Natural killer cell treated with Interleukin-12 subunit alpha and Interleukin-12 subunit beta and Interleukin-15 and Interleukin-18, amount 100 ng/mL, for 72 hours (primary cell): ENCODE measurements around the gene MED26. TPM values are rescaled to one million over a fixed set of nuclear protein-coding genes. Genes with fewer than 3 reads are reported as not detected.

Experiments used
- ATAC-seq, 2 donors: fragments of 150-1000 bp; cut with Tn5 transposase in 1 of 2; sonication (Bioruptor Pico), chemical (Tn5 transposase) in 1 of 2; 2 replicates each; pipeline ENCODE4 v1.10.0; 2021
- DNase-seq: peaks from one replicate; pipeline ENCODE4 v3.0.0; 2022; ENCODE audit warnings: low spot score
- H3K27ac Mint-ChIP-seq, 2 donors: 1 replicate in 1 of 2; 2 replicates in 1 of 2; pipeline ENCODE4 v1.8.0; 2022; ENCODE audit warnings: mixed read lengths in 2 of 2, mild to moderate bottlenecking in 1 of 2, moderate library complexity in 1 of 2
- H3K27me3 Mint-ChIP-seq, 2 donors: 1 replicate in 1 of 2; 2 replicates in 1 of 2; pipeline ENCODE4 v1.8.0; 2022; ENCODE audit warnings: mixed read lengths in 2 of 2
- H3K36me3 Mint-ChIP-seq: one replicate; pipeline ENCODE4 v1.8.0; 2022; ENCODE audit warnings: mixed read lengths
- H3K4me1 Mint-ChIP-seq, 2 donors: 1 replicate in 1 of 2; 2 replicates in 1 of 2; pipeline ENCODE4 v1.8.0; 2022; ENCODE audit warnings: low read depth in 2 of 2, mixed read lengths in 2 of 2, mild to moderate bottlenecking in 1 of 2
- H3K4me3 Mint-ChIP-seq: one replicate; pipeline ENCODE4 v1.8.0; 2022; ENCODE audit warnings: mixed read lengths
- H3K9me3 Mint-ChIP-seq: 2 replicates; pipeline ENCODE4 v1.8.0; 2022; ENCODE audit warnings: mixed read lengths
- total RNA-seq, 2 donors: library from RNA; stranded (reverse); gene quantifications; one replicate each; pipeline ENCODE4 v1.2.3, GENCODE V29; 2022

The MED26 gene
- total RNA-seq, 2 donors from 2014 or later: 15.5 to 28.1 TPM

DNA sequence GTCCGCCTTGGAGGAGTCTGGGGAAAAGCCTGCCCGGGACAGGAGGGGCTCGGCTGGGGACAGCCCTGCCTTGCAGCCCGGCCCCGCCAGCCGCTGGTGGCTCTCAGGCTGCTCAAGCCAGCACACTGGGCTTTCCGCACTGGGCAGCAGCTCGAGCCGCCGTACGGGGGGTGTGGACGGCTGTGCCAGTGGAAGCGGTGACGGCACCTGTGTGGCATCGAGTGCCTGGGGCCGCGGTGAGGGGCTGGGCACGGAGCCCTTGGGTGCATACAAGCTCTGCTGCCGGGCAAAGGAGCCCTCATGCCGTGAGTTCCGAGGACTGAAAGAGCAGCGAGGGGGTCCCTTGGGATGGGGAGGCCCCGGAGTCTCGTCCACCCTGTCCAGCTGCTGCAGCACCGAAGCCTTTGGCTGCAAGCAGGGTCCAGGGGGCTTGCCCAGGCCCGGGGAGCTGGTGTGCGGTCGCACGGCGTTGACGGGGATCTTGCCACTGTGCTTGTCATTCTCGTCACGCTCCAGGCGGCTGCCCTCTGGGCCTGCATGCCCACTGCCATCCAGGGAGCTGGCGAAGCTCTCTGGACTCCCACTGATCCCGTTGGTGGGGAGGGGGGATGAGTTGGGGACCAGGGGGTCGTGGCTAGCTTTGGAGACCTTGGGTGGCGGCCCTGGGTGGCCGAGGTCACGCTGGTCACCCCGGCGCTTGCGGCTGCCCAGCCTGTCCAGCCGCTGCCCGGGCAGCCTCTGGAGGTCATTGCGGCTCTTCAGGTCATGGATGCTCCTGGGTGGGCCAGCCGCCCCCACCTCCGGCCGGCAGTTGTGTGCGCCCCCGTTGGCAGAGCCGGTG lies 51.1 kb downstream of the MED26 start:
- H3K36me3 Mint-ChIP-seq: no peaks in the 10 kb centered on the region
- H3K27ac Mint-ChIP-seq: no peak overlapping the region
- peaks cover 37 to 40% of the 10 kb centered on the region in 2 donors for H3K4me1 Mint-ChIP-seq
- no peak overlapping the region for H3K4me3 Mint-ChIP-seq
- no peak for DNase-seq
- H3K9me3 Mint-ChIP-seq: no peaks in the 10 kb centered on the region
- no peak for ATAC-seq
- no peaks in the 10 kb centered on the region for H3K27me3 Mint-ChIP-seq

DNA sequence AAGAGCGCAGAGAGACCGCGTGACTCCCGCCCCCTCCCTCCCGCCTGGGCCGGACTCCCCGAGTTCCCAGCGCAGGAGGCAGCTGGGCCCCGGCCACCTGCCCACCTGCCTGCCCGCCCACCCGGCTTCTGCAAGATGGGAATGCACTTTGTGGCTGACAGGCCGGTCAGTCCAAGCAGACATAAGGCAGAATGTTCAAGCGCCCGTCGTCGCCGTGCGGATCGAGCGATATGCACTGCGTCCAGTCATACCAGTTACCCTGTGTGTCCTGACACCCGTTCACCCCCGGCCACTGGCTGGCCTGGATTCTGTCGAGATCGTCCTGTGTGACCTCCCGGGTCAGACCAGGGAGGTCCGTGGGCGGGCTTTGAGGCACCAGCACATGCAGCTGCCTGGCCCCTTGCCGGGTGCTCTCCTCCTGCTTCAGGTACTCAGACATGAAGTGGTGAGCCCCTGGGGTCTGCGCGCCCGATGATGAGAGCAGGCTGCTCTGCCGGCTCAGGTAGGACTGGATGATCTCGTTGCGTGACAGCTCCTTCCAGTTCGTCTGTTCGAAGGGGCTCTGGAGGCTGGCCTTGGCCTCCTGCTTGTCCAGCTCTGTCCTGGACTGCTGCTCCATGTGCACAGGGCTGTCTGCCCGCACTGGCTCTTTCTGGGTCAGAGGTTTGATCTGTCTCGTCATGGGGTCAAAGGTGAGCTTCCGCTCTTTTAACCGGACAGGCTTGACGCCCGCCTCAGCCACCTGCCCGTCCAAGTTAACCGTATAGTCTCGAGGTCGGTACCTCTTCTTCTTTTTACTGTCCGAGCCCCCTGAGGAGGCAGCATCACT lies 51.9 kb downstream of the MED26 start:
- peaks cover 42 to 45% of the 10 kb centered on the region in 2 donors for H3K4me1 Mint-ChIP-seq
- H3K36me3 Mint-ChIP-seq: no peaks in the 10 kb centered on the region
- no peak overlapping the region for H3K27ac Mint-ChIP-seq
- no peak overlapping the region for H3K4me3 Mint-ChIP-seq
- no peaks in the 10 kb centered on the region for H3K9me3 Mint-ChIP-seq
- DNase-seq: no peak
- no peak for ATAC-seq
- H3K27me3 Mint-ChIP-seq: no peaks in the 10 kb centered on the region

DNA sequence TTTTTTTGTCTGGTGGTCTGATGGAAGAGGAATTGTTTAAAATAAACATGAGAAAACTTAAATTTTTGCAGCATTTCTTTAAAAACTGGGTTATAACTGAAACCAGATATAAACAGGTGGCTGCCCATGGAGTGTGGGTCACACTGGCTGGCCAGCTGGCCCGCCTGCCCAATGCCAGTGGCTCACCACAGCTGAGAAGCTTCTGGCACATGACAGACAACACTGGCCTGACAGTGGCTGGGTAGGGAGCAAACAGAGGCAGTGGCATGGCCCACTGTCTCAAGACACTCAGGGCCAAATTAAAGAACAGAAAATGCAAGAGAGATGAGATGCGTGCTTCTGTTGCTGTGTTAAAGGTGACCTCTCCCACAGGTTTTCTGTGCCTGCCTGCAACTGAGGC lies 52.7 kb downstream of the MED26 start:
- no peaks in the 10 kb centered on the region for H3K9me3 Mint-ChIP-seq
- H3K36me3 Mint-ChIP-seq: no peaks in the 10 kb centered on the region
- DNase-seq (no peak), ATAC-seq (no peak)
- H3K4me3 Mint-ChIP-seq: no peak overlapping the region
- no peak overlapping the region for H3K27ac Mint-ChIP-seq
- no peaks in the 10 kb centered on the region for H3K27me3 Mint-ChIP-seq
- peaks cover 44 to 48% of the 10 kb centered on the region in 2 donors for H3K4me1 Mint-ChIP-seq

DNA sequence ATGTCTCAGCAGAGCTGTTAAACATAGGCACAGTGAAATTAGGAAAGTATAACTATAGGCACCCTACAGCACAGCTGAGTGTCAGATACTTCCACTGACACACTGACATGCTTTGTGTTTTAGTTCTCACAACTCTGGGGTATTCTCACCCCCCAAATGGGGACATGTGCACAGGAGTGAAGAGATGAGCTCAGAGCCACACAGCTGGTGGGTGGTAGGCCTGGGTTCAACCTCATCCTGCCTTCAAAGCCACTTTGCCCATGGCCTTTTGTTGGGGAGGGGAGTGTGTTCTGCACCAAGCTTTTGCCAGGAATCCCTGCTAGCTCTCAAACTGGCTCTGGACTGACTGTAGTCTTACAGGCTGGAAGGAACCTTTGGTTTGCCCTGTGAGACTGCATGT lies 54.1 kb downstream of the MED26 start:
- ATAC-seq: no peak

DNA sequence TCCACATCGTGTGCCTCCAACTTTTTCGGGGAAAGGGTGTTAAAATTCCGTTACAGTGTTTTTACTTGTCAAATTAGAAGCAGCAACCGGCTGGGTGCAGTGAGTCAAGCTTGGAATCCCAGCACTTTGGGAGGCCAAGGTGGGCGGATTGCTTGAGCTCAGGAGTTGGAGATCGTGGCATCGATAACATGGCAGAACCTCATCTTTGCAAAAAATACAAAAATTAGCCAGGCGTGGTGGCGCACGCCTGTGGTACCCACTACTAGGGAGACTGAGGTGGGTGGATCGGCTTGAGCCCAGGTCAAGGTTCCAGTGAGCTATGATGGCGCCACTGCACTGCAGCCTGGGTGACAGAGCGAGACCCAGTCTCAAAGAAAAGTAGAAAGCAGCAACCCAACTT lies 54.7 kb downstream of the MED26 start:
- Mint-ChIP-seq H3K4me3 (peak overlapping the region; percentile 97), H3K9me3 (no peaks in the 10 kb centered on the region), H3K27me3 (no peaks in the 10 kb centered on the region), H3K36me3 (no peaks in the 10 kb centered on the region), H3K4me1 (peaks cover 34 to 35% of the 10 kb centered on the region in 2 donors), H3K27ac (peak overlapping the region; percentile 85 to 95)
- DNase-seq (no peak), ATAC-seq (no peak)

More for the DNA sequence above, 54.1 kb downstream of the MED26 start:
- peaks cover 37 to 39% of the 10 kb centered on the region in 2 donors for H3K4me1 Mint-ChIP-seq
- H3K27ac Mint-ChIP-seq: peak overlapping the region; percentile 42 to 70
- H3K27me3 Mint-ChIP-seq: no peaks in the 10 kb centered on the region
- no peaks in the 10 kb centered on the region for H3K36me3 Mint-ChIP-seq
- H3K9me3 Mint-ChIP-seq: no peaks in the 10 kb centered on the region
- DNase-seq: no peak
- H3K4me3 Mint-ChIP-seq: no peak overlapping the region

DNA sequence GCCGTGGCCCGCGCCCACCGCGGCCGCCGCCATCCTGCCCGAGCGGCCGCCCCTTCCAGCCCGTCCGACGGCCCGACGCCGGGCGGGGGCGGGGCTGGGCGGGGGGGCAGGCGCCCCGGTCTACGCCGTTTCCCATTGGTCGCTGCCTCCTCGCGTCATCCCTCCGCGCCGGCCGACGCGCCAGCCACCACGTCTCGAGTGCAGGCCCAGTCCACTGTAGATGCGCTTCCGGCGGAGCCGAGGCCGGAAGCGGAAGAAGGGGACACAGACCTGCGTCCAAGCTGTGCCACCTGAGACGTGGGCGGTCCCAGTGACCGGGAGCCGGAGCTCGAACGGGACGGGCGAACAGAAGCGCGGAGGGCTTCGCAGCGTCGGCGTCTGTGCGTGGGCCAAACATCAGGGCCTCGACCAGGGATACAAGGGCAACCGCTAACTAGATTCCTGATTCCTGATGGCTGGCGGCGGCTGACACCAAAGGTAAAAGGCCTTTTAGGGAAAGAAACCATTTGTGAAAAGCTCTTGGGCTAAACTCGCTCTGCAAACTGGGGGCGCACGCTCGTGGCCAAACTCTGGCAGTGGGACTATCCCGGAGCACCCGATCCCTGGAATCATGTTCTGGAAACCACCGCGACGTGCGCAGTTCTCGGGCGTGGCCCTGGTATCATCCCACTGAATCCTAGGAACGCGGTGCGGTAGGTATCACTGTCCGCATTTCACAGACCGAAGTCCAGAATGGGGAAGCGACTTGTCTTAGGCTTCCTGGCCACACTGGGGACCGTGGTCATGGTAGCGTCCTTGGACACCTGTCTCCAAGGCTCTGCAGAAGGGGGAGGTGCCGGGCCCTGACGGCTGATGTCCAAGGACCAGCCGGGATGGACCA lies 55.4 kb downstream of the MED26 start, which contains the start of gene SLC35E1:
Gene SLC35E1 (minus strand): TSS at position 84 of the 880 bp plus-strand sequence. CDS start 51 bp downstream, at position 33.
- peaks cover 34 to 35% of the 10 kb centered on the region in 2 donors for H3K4me1 Mint-ChIP-seq
- no peaks in the 10 kb centered on the region for H3K27me3 Mint-ChIP-seq
- ATAC-seq (peak; percentile 97 to 98), DNase-seq (peak; percentile 97)
- peak within 1 kb of the TSS; percentile 97 for H3K4me3 Mint-ChIP-seq
- H3K27ac Mint-ChIP-seq: peak within 1 kb of the TSS; percentile 85 to 95
- no peaks in the 10 kb centered on the region for H3K9me3 Mint-ChIP-seq
- no peaks in the 10 kb centered on the region for H3K36me3 Mint-ChIP-seq

DNA sequence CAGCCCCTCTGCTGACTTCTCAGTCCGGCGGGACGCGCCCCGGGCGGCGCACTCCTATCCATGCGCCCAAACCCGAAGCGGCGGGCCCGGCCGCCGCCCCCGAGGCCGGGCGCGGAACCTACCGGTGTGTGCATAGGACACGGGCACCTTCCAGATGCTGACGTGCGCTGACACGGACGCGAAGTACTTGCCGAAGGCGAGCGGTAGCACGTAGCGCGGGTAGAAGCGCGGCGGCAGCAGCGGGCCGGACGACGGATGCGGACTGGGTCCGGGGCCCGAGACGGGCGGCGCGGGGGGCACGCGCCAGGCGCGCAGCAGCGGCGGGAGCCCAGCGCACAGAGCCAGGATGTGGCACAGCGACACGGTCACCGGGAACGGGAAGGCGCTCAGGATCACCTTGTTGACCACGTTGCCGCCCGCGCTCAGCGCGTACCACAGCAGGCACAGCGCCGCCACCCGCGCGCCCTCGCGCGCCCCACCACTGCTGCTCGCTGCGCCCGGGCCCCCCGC lies 56.1 kb downstream of the MED26 start:
- Mint-ChIP-seq H3K27me3 (no peaks in the 10 kb centered on the region), H3K4me3 (peak overlapping the region; percentile 97), H3K9me3 (no peaks in the 10 kb centered on the region), H3K27ac (peak overlapping the region; percentile 85 to 95), H3K36me3 (peaks cover under 1% of the 10 kb centered on the region), H3K4me1 (peaks cover 34 to 36% of the 10 kb centered on the region in 2 donors)
- ATAC-seq (peak in 1 of 2 donors; percentile 51), DNase-seq (no peak)

DNA sequence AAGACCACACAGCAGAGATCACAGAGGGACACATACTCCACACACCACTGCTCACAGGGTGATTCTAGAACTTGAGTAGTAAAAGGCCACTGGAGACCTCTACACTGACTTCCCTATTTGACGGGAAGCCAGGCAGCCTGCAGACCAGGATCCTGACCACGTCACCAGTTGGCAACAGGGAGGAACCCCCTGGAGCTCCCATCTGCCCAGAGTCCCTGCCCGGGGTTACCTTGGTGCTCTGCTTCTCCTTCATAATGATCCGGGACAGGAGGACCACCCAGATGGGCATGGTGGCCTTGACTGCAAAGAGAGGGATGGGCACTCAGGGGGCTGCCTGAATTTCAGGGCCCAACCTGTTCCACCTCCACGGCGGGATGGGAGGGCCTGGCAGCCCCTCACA lies 56.7 kb downstream of the MED26 start:
- no peaks in the 10 kb centered on the region for H3K9me3 Mint-ChIP-seq
- H3K27ac Mint-ChIP-seq: peak overlapping the region; percentile 78 to 85
- H3K36me3 Mint-ChIP-seq: peaks cover 7% of the 10 kb centered on the region
- DNase-seq (no peak), ATAC-seq (no peak)
- no peaks in the 10 kb centered on the region for H3K27me3 Mint-ChIP-seq
- peak overlapping the region; percentile 90 for H3K4me3 Mint-ChIP-seq
- H3K4me1 Mint-ChIP-seq: peaks cover 38 to 41% of the 10 kb centered on the region in 2 donors

DNA sequence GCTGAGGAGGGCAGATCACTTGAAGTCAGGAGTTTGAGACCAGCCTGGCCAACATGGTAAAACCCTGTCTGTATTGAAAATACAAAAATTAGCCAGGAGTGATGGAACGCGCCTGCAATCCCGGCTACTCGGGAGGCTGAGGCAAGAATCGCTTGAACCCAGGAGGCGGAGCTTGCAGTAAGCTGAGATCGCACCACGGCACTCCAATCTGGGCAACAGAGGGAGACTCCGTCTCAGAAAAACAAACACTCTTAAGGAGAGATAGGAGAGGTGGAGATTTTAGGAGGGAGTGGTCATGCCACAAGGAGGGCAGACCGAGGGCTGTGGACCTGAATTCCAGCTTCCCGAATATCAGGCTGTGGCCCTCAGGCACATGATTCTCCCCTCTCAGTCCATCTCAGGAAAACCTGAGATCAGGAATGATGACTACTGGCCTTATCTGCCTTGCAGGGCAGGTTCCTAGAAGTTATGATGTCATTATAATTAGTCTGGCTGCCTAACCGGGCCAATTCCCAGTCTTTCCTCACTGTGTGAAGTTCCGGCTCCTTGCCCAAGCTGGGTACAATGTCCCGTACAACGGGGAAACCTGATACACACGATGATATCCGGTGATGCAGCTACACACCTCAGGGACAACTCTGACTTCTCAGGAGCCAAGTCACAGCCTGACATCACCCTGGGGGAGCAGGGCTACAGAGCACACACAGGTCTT lies 58.2 kb downstream of the MED26 start:
- DNase-seq (no peak), ATAC-seq (no peak)
- Mint-ChIP-seq H3K9me3 (no peaks in the 10 kb centered on the region), H3K27me3 (no peaks in the 10 kb centered on the region), H3K27ac (peak overlapping the region in 1 of 2 donors; percentile 48), H3K4me3 (peak overlapping the region; percentile 39), H3K36me3 (peaks cover 9% of the 10 kb centered on the region), H3K4me1 (peaks cover 38 to 39% of the 10 kb centered on the region in 2 donors)

DNA sequence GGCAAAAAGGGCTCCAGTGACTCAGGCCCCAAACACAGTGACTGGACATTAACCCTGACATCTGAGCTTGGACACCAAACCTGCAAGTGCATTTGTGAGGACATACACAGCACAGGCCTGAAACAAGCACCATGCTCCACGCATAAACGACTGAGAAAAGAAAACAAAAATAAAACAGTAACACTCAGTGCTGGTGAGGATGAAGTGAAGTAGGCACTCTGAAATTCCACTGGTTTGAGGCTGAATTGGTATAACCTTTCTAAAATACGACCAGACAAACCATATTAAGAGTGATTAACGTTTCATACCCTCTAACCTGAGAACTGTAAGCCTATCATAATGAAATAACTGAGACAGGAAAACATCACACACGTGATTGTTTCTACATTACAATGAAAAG lies 61.3 kb downstream of the MED26 start:
- Mint-ChIP-seq H3K27me3 (no peaks in the 10 kb centered on the region), H3K9me3 (no peaks in the 10 kb centered on the region), H3K36me3 (peaks cover 19% of the 10 kb centered on the region), H3K4me3 (peak overlapping the region; percentile 79), H3K27ac (peak overlapping the region; percentile 72), H3K4me1 (peaks cover 19 to 23% of the 10 kb centered on the region in 2 donors)
- ATAC-seq (no peak), DNase-seq (no peak)

DNA sequence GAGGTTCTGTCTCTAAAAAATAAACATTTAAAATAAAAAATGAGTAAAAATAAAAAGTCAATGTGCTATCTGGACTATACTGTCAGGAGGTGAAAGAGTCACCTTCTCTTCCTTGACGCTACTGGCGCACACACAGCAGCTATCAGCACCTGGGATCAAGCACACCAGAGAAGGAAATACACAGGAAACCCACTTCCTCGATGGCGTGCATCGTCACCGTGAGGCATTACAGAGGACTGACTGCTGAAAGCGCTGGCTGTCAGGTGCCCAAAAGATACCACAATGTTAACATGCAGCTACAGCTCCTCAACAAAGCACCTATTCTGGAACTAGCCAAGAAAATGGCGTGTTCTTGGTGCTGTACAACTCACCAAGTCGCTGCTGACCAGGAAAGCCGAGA lies 61.8 kb downstream of the MED26 start:
- Mint-ChIP-seq H3K9me3 (no peaks in the 10 kb centered on the region), H3K4me3 (peak overlapping the region; percentile 79), H3K4me1 (peaks cover 13 to 18% of the 10 kb centered on the region in 2 donors), H3K27ac (peak overlapping the region; percentile 72), H3K36me3 (peaks cover 20% of the 10 kb centered on the region), H3K27me3 (no peaks in the 10 kb centered on the region)
- peak; percentile 81 to 91 for ATAC-seq
- no peak for DNase-seq

DNA sequence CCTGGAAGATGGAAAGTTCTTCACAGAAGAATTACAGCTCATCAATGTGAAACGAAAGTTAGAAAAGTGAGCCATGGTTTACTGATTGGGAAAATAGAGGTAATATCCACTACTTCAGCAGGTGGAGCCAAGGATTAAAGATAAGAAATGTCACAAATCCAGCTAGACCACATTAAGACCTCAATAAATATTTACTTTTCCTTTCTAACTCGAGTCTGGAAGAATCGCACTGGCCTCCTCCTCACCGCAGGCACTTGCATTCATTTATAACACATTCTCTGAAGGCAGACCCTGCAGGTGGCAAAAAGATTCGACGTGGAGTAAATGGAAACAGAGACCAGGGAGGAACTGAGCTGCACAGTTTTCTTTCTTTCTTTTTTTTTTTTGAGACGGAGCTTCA lies 63.2 kb downstream of the MED26 start:
- DNase-seq (no peak), ATAC-seq (no peak)
- Mint-ChIP-seq H3K4me1 (peaks cover 9 to 19% of the 10 kb centered on the region in 2 donors), H3K27me3 (no peaks in the 10 kb centered on the region), H3K9me3 (no peaks in the 10 kb centered on the region), H3K4me3 (no peak overlapping the region), H3K27ac (no peak overlapping the region), H3K36me3 (peaks cover 25% of the 10 kb centered on the region)
